Stimulated activated CD8-positive, alpha-beta memory T cell treated with anti-CD3 and anti-CD28 coated beads, Interleukin-12 subunit alpha, Interleukin-12 subunit beta, amount 100 ng/mL, for 24 hours (primary cell): ENCODE results near the gene GBA2.

Experiments used
- DNase-seq: peaks from one replicate; pipeline ENCODE4 v3.0.0-alpha.2; 2020; ENCODE audit errors: extremely low read depth

The GBA2 gene

GRCh38 chr9:35691757-35692301 lies 57.2 kb downstream of the GBA2 start:
- no peak for DNase-seq

DNA sequence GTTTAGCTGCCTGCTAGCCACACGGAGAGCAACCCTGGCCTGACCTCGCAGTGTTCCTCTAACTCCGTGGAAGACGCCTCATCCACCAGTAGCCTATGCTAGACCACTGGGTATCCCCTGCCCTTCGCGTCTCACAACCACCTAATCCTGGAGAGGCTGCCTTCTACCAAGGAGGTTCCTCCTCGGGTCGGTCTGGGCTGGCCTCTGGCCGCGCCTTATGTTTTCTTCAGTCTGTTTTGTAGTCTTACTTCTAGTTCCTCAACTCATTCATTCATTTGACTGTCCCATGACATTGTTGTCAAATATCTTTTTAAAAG lies 57.7 kb downstream of the GBA2 start:
- no peak for DNase-seq

DNA sequence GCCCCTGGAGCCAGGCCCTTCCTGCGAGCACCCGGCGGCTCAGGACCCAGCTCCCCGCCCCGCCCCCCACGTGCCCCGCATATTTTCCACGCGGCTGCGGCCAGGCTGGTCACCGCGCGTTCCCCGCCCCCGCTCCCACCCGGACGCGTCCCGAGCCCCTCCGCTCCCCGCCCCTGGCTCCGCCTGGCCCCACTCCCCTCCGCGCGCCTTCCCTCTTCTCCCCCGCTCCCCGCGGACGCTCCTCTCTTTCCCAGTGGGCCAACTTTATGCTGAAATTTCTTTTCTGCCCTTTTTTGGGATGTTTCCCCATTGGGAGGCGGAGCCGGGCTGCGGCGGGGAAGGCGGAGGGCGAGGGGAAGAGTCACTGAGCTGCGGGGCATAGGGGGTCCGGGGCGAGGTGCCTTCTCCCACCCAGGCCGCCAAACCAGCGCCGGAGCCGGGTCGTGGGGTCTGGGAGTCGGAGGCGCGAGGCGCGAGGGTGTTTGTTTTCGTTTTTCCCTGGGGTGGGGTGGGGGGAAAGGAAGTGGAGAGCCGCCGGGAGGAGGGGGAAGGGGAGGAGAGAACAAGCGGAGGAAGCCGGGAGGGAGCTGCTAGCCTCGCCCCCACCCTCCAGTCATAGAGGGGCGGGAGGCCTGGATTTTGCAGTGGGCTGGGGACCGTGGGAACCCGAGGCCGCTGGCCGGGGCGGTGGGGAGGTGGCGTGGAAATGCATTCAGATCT lies 58.3 kb downstream of the GBA2 start:
- DNase-seq = no peak

GRCh38 chr9:35690294-35690613 lies 58.8 kb downstream of the GBA2 start:
- DNase-seq = no peak

- no peak for DNase-seq
These were observed 59.3 kb downstream of the GBA2 start, which contains the start of gene TPM2 for GRCh38 chr9:35689542-35690293. TPM2 (minus strand) TSS chr9:35689925; CDS start chr9:35689817, 108 bp downstream.

GRCh38 chr9:35688558-35689541 lies 60.2 kb downstream of the GBA2 start:
- no peak for DNase-seq

DNA sequence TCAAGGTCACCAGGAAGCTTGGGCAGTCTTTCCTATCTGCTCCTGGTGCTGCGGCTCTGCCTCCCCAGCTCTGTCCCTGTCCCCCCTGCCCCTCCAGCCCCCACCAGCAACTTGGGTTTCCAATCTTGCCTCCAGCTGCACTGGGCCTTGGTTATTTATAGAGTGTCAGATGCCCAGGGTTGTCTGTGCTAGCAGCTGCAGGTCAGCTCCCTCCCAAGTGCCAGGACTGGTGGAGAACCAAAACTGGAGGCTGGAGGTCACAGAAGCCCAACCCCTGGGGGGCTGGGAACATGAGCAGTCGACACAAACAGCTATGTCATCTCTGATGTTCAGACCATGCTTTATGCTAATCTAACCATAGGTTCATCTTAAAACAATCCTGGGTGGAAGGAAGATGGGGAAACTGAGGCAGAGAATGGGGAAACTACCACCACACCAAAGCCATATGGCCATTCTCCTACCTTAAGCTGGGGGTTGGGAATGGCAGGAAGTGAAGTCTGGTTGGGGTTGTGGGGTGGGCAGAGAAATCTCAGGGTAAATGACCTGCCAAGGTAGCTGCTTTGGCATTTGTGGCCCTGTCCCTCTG lies 61.0 kb downstream of the GBA2 start:
- no peak for DNase-seq

DNA sequence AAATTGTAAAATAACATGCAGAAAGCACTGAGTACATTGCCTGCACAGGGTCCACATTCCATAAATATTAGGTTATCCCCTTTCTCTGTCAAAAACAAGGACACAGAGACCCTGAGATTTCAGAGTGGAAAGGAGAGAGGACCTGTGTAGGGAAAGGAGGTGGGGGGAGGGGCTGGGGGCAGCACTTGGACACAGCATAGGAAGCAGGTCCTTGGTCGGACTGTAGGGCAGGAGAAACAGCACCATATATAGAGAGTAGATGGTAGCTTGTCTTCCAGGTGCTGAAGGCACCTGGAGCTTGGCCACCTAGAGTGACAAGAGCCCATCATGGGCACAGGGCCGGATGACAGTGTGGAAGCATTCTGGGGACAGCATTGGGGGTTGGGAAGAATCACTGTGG lies 61.7 kb downstream of the GBA2 start:
- DNase-seq = no peak
